DOHH2 (cell line): ENCODE data around the gene CAV3.

Source experiments
- H3F3A ChIP-seq: fragments of 200-600 bp; sonication (generic), shearing (Covaris generic); 2 replicates; pipeline ENCODE4 v1.6.0; 2016; ENCODE audit warnings: antibody characterized with exemption, mild to moderate bottlenecking; ENCODE audit not compliant: control insufficient read depth, insufficient read depth
- H3K27ac ChIP-seq: fragments of 200-600 bp; sonication (generic); 2 replicates; pipeline ENCODE4 v1.5.1; 2014; ENCODE audit warnings: low read depth, mild to moderate bottlenecking, low read length, moderate library complexity
- H3K27me3 ChIP-seq: fragments of 200-600 bp; sonication (generic); 2 replicates; pipeline ENCODE4 v1.6.1; 2014; ENCODE audit warnings: mild to moderate bottlenecking, low read length, mixed read lengths; ENCODE audit not compliant: control insufficient read depth
- H3K36me3 ChIP-seq: fragments of 200-600 bp; sonication (generic); 2 replicates; pipeline ENCODE4 v1.6.1; 2014; ENCODE audit warnings: mild to moderate bottlenecking, low read length, moderate library complexity, mixed read lengths; ENCODE audit not compliant: control insufficient read depth
- H3K4me1 ChIP-seq: fragments of 200-600 bp; sonication (generic); 2 replicates; pipeline ENCODE4 v1.6.1; 2014; ENCODE audit warnings: mild to moderate bottlenecking, low read length, mixed read lengths; ENCODE audit not compliant: control insufficient read depth
- H3K4me2 ChIP-seq: fragments of 200-600 bp; sonication (generic); 2 replicates; pipeline ENCODE4 v1.6.0; 2014; ENCODE audit warnings: mild to moderate bottlenecking, low read length, moderate library complexity
- H3K4me3 ChIP-seq: fragments of 200-600 bp; sonication (generic); 2 replicates; pipeline ENCODE4 v1.5.1; 2014; ENCODE audit warnings: mild to moderate bottlenecking, low read length, mixed read lengths
- H3K79me2 ChIP-seq: fragments of 200-600 bp; sonication (generic); 2 replicates; pipeline ENCODE4 v1.6.1; 2014; ENCODE audit warnings: mild to moderate bottlenecking, low read length, mixed read lengths; ENCODE audit not compliant: control insufficient read depth
- H3K9me2 ChIP-seq: fragments of 200-600 bp; sonication (generic); replicated peaks from 2 replicates; pipeline ENCODE4 v1.6.1; 2014; ENCODE audit warnings: mild to moderate bottlenecking, low read length, mixed read lengths; ENCODE audit not compliant: control insufficient read depth
- H3K9me3 ChIP-seq: fragments of 200-600 bp; sonication (generic); 2 replicates; pipeline ENCODE4 v1.6.1; 2014; ENCODE audit warnings: antibody characterized with exemption, low read length, mixed read lengths; ENCODE audit not compliant: control insufficient read depth, insufficient read depth
- H4K20me1 ChIP-seq: fragments of 200-600 bp; sonication (generic); 2 replicates; pipeline ENCODE4 v1.6.0; 2014; ENCODE audit warnings: low read depth, mild to moderate bottlenecking, antibody characterized with exemption, low read length, moderate library complexity; ENCODE audit not compliant: control insufficient read depth, insufficient read depth
- EZH2phosphoT487 ChIP-seq: fragments of 200-600 bp; sonication (generic); IDR thresholded peaks from 2 replicates; pipeline ENCODE4 v1.6.1; 2017; ENCODE audit warnings: borderline replicate concordance, mild to moderate bottlenecking, antibody characterized with exemption, low read length, moderate library complexity, mixed read lengths
- TF ChIP-seq, protein P1 (sequence below): fragments of 200-600 bp; sonication (generic); IDR thresholded peaks from one replicate; pipeline ENCODE4 v1.5.1; 2014; ENCODE audit warnings: antibody characterized with exemption, mild to moderate bottlenecking, low read depth, low read length; ENCODE audit not compliant: poor library complexity, severe bottlenecking

CAV3 gene

DNA sequence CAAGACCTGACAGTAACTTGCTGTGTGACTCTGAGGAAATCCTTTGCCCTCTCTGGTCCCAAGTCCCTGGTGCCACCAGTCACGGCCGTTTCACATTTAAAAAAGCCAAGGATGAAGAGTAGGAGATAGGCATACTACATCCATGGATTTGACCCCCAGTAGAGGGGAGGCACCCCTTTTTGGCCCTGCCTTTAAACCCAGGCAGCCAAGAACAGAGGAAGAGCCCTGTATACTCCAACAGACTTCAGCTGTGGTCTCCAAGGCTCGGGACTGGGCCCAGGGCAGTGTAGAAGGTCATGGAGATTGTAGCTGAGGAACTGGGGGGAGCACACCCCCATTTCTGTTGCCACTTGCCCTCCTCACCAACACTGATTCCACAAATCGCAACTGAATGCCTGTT lies 3.7 kb downstream of the CAV3 start:
- TF ChIP-seq EZH2phosphoT487: no peak
- TF ChIP-seq, protein P1, sequence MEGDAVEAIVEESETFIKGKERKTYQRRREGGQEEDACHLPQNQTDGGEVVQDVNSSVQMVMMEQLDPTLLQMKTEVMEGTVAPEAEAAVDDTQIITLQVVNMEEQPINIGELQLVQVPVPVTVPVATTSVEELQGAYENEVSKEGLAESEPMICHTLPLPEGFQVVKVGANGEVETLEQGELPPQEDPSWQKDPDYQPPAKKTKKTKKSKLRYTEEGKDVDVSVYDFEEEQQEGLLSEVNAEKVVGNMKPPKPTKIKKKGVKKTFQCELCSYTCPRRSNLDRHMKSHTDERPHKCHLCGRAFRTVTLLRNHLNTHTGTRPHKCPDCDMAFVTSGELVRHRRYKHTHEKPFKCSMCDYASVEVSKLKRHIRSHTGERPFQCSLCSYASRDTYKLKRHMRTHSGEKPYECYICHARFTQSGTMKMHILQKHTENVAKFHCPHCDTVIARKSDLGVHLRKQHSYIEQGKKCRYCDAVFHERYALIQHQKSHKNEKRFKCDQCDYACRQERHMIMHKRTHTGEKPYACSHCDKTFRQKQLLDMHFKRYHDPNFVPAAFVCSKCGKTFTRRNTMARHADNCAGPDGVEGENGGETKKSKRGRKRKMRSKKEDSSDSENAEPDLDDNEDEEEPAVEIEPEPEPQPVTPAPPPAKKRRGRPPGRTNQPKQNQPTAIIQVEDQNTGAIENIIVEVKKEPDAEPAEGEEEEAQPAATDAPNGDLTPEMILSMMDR: no peak

GRCh38 chr3:8737823-8738222 lies 4.2 kb downstream of the CAV3 start:
- Histone ChIP-seq H3K79me2 (no peaks in the 10 kb centered on the region), H3K9me3 (no peaks in the 10 kb centered on the region), H3K27ac (no peak overlapping the region), H3K27me3 (peaks cover 13% of the 10 kb centered on the region), H3K4me2 (no peak overlapping the region), H4K20me1 (no peaks in the 10 kb centered on the region), H3K36me3 (no peaks in the 10 kb centered on the region), H3K9me2 (no peaks in the 10 kb centered on the region), H3K4me3 (no peak overlapping the region), H3K4me1 (no peaks in the 10 kb centered on the region), H3F3A (no peaks in the 10 kb centered on the region)
- TF ChIP-seq, protein P1: no peak
- no peak for TF ChIP-seq EZH2phosphoT487

More for the DNA sequence above, 3.7 kb downstream of the CAV3 start:
- Histone ChIP-seq H3K9me3 (no peaks in the 10 kb centered on the region), H3K9me2 (no peaks in the 10 kb centered on the region), H3K4me2 (no peak overlapping the region), H3K4me3 (no peak overlapping the region), H3K36me3 (no peaks in the 10 kb centered on the region), H4K20me1 (no peaks in the 10 kb centered on the region), H3K27ac (no peak overlapping the region), H3K4me1 (no peaks in the 10 kb centered on the region), H3K27me3 (peaks cover 10% of the 10 kb centered on the region), H3F3A (no peaks in the 10 kb centered on the region), H3K79me2 (no peaks in the 10 kb centered on the region)

- Histone ChIP-seq H3K27ac (no peak overlapping the region), H3K4me1 (no peaks in the 10 kb centered on the region), H3K27me3 (peaks cover 13% of the 10 kb centered on the region), H4K20me1 (no peaks in the 10 kb centered on the region), H3K9me3 (no peaks in the 10 kb centered on the region), H3F3A (no peaks in the 10 kb centered on the region), H3K79me2 (no peaks in the 10 kb centered on the region), H3K36me3 (no peaks in the 10 kb centered on the region), H3K9me2 (no peaks in the 10 kb centered on the region), H3K4me3 (no peak overlapping the region), H3K4me2 (no peak overlapping the region)
- TF ChIP-seq EZH2phosphoT487: no peak
- TF ChIP-seq, protein P1: no peak
Measured at GRCh38 chr3:8738639-8739038, 5.0 kb downstream of the CAV3 start.
